Measurements from ENCODE around the gene C10orf88. TPM values are rescaled to one million over a fixed set of nuclear protein-coding genes. Genes with fewer than 3 reads are reported as not detected.

C10orf88 gene
- total and polyA plus RNA-seq, 12 donors = 3.8 to 14.3 (median 7.3) TPM

DNA sequence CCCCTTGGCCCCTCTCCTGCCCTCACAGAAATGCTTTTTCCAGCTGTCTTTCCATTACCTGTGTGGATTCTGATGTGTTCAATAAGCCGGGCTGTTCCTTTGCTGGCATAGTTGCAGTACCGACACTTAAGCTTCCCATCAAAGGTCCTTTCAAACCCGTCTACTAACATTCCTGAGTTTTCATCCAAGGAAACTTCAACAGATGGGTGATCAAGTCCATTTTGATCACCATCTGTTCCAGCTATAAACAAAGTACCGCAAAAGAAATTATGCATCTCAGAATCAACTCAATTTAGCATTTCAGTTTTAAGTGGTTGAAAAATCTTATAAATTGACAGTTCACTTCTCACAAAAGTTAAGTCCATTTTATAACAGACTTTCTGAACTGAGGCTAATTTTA, 41.9 kb upstream of the C10orf88 start:
- intact Hi-C loops (cut with DNase I) = no loop called here
- Histone ChIP-seq H3K27ac (no peak overlapping the region), H3K9me3 (replicated peaks in 1 of 3) (no peaks in the 10 kb centered on the region), H3K4me3 (no peak overlapping the region), H3K4me1 (replicated peaks in 1 of 2) (peaks cover 0 to 4% of the 10 kb centered on the region in 2 donors), H3K36me3 (replicated peaks in 1 of 2) (peaks cover 0 to 21% of the 10 kb centered on the region in 2 donors), H3K27me3 (no peaks in the 10 kb centered on the region)
- 96 to 100% (median 97%) methylated on average over 4 of the region's 4 CpGs for WGBS, 4 donors
- DNase-seq = no peak
- TF ChIP-seq, protein P1, sequence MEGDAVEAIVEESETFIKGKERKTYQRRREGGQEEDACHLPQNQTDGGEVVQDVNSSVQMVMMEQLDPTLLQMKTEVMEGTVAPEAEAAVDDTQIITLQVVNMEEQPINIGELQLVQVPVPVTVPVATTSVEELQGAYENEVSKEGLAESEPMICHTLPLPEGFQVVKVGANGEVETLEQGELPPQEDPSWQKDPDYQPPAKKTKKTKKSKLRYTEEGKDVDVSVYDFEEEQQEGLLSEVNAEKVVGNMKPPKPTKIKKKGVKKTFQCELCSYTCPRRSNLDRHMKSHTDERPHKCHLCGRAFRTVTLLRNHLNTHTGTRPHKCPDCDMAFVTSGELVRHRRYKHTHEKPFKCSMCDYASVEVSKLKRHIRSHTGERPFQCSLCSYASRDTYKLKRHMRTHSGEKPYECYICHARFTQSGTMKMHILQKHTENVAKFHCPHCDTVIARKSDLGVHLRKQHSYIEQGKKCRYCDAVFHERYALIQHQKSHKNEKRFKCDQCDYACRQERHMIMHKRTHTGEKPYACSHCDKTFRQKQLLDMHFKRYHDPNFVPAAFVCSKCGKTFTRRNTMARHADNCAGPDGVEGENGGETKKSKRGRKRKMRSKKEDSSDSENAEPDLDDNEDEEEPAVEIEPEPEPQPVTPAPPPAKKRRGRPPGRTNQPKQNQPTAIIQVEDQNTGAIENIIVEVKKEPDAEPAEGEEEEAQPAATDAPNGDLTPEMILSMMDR (IDR thresholded peaks at IDR 0.05) = no peak
- no peak for TF ChIP-seq POLR2A (IDR thresholded peaks at IDR 0.05)

DNA sequence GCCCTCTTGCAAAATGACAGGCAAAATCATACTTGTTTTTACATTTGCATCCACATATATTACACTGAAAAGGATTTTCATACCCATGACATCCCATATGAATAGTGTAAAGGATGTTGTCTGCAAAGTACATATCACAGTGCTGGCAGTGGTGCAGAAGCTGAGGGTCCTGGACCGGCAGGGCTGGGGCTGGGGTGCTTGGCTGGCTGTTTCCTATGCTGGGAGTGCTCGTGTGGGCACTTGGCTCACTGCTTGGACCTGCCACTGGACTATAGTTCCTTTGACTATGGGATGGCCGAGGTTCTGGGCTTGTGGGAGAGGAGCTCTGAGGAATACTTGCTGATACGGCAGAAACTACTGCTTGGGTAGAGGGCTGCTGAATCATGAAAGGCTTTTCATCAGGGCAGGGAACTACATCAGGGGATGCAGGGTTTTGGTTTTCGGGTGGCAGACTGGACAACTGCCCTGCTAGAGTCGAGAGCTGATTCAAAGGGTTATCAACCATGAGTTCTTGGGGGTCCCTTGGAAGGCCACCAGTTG, 39.8 kb upstream of the C10orf88 start:
- intact Hi-C loops (cut with DNase I) = no loop called here
- peaks cover 0 to 21% of the 10 kb centered on the region in 2 donors for H3K36me3 ChIP-seq (replicated peaks in 1 of 2)
- 94 to 100% (median 95%) methylated on average over 5 to 6 of the region's 6 CpGs for WGBS, 4 donors

GRCh38 chr10:122992031-122992585, 38.1 kb upstream of the C10orf88 start:
- DNase-seq = no peak
- Histone ChIP-seq H3K27me3 (no peaks in the 10 kb centered on the region), H3K27ac (no peak overlapping the region), H3K9me3 (replicated peaks in 1 of 3) (no peaks in the 10 kb centered on the region), H3K4me1 (replicated peaks in 1 of 2) (no peaks in the 10 kb centered on the region), H3K36me3 (replicated peaks in 1 of 2) (peaks cover 0 to 21% of the 10 kb centered on the region in 2 donors), H3K4me3 (no peak overlapping the region)
- intact Hi-C loops (cut with DNase I) = no loop called here
- WGBS, 4 donors = 70 to 88% (median 78%) methylated on average over 1 of the region's 1 CpG
- TF ChIP-seq, protein P1 (IDR thresholded peaks at IDR 0.05) = no peak

More for the DNA sequence above, 39.8 kb upstream of the C10orf88 start:
- no peaks in the 10 kb centered on the region for H3K9me3 ChIP-seq (replicated peaks in 1 of 3)
- peaks cover 0 to 2% of the 10 kb centered on the region in 2 donors for H3K4me1 ChIP-seq (replicated peaks in 1 of 2)
- no peak for DNase-seq
- TF ChIP-seq POLR2A (IDR thresholded peaks at IDR 0.05) = no peak
- TF ChIP-seq, protein P1 (IDR thresholded peaks at IDR 0.05) = no peak
- H3K27ac ChIP-seq = no peak overlapping the region
- H3K4me3 ChIP-seq = no peak overlapping the region
- no peaks in the 10 kb centered on the region for H3K27me3 ChIP-seq

- Histone ChIP-seq H3K27ac (no peak overlapping the region), H3K27me3 (no peaks in the 10 kb centered on the region), H3K4me3 (no peak overlapping the region), H3K9me3 (replicated peaks in 1 of 3) (no peaks in the 10 kb centered on the region), H3K4me1 (replicated peaks in 1 of 2) (no peaks in the 10 kb centered on the region), H3K36me3 (replicated peaks in 1 of 2) (peaks cover 0 to 13% of the 10 kb centered on the region in 2 donors)
- no peak for TF ChIP-seq POLR2A (IDR thresholded peaks at IDR 0.05)
- TF ChIP-seq, protein P1 (IDR thresholded peaks at IDR 0.05) = no peak
- no peak for DNase-seq
- intact Hi-C loops (cut with DNase I) = no loop called here
- 51 to 57% (median 55%) methylated on average over 5 of the region's 5 CpGs for WGBS, 4 donors
Measured at GRCh38 chr10:122990278-122990677, 36.3 kb upstream of the C10orf88 start.

All from adrenal gland (tissue), 12 donors.